ENCODE measurements around the gene HPCAL4. TPM values are rescaled to one million over a fixed set of nuclear protein-coding genes. Genes with fewer than 3 reads are reported as not detected.

Gene HPCAL4
- polyA plus RNA-seq (2012; ENCODE audit: insufficient read depth, insufficient read length, low read depth) = 2.5 TPM

- Histone ChIP-seq H3K4me1 (no peaks in the 10 kb centered on the region), H3K4me3 (ENCODE audit: low read depth, low read length) (peak within 1 kb of the TSS; percentile 56), H3K9me3 (no peaks in the 10 kb centered on the region), H3K36me3 (no peaks in the 10 kb centered on the region), H3K27me3 (no peaks in the 10 kb centered on the region)
- DNase-seq = peak; percentile 87
- no peak for TF ChIP-seq CTCF (IDR thresholded peaks at IDR 0.05; ENCODE audit: low read depth, low read length)
Observed at GRCh38 chr1:39691383-39692151, at the start of gene HPCAL4. Gene HPCAL4 (minus strand): TSS chr1:39691433. CDS start chr1:39684603, 6,830 bp downstream.

GRCh38 chr1:39738622-39739366 lies 47.6 kb upstream of the HPCAL4 start, which contains the start of gene PPIE:
Gene PPIE (plus strand): TSS chr1:39738882. CDS start chr1:39738901, 19 bp downstream.
- H3K9me3 ChIP-seq = no peaks in the 10 kb centered on the region
- no peak for TF ChIP-seq CTCF (IDR thresholded peaks at IDR 0.05; ENCODE audit: low read depth, low read length)
- DNase-seq = peak; percentile 91
- H3K4me3 ChIP-seq (ENCODE audit: low read depth, low read length) = peak within 1 kb of the TSS; percentile 87
- no peaks in the 10 kb centered on the region for H3K4me1 ChIP-seq
- peaks cover 4% of the 10 kb centered on the region; the same call in 1 of the 2 replicates for H3K36me3 ChIP-seq
- H3K27me3 ChIP-seq = no peaks in the 10 kb centered on the region

- no peaks in the 10 kb centered on the region for H3K9me3 ChIP-seq
- no peak for DNase-seq
- H3K27me3 ChIP-seq = no peaks in the 10 kb centered on the region
- no peak for TF ChIP-seq CTCF (IDR thresholded peaks at IDR 0.05; ENCODE audit: low read depth, low read length)
- H3K36me3 ChIP-seq = peaks cover 4% of the 10 kb centered on the region; the same call in 1 of the 2 replicates
- H3K4me1 ChIP-seq = no peaks in the 10 kb centered on the region
- no peak overlapping the region for H3K4me3 ChIP-seq (ENCODE audit: low read depth, low read length)
Observed at GRCh38 chr1:39737546-39738169, 46.4 kb upstream of the HPCAL4 start.

GRCh38 chr1:39735731-39736130 lies 44.5 kb upstream of the HPCAL4 start:
- Histone ChIP-seq H3K36me3 (no peaks in the 10 kb centered on the region), H3K4me3 (ENCODE audit: low read depth, low read length) (no peak overlapping the region), H3K4me1 (no peaks in the 10 kb centered on the region), H3K9me3 (no peaks in the 10 kb centered on the region), H3K27me3 (no peaks in the 10 kb centered on the region)
- DNase-seq = no peak
- TF ChIP-seq CTCF (IDR thresholded peaks at IDR 0.05; ENCODE audit: low read depth, low read length) = no peak

- no peak for TF ChIP-seq CTCF (IDR thresholded peaks at IDR 0.05; ENCODE audit: low read depth, low read length)
- no peak for DNase-seq
- no peaks in the 10 kb centered on the region for H3K9me3 ChIP-seq
- H3K4me3 ChIP-seq (ENCODE audit: low read depth, low read length) = no peak overlapping the region
- H3K4me1 ChIP-seq = no peaks in the 10 kb centered on the region
- no peaks in the 10 kb centered on the region for H3K36me3 ChIP-seq
- H3K27me3 ChIP-seq = no peaks in the 10 kb centered on the region
Observed at GRCh38 chr1:39733161-39733560, 41.9 kb upstream of the HPCAL4 start.

Data from BE2C (cell line).